OCI-LY7 (cell line): ENCODE data around the gene CHL1.

Experiments
- CTCF ChIP-seq: fragments of 200-600 bp; sonication (generic); conservative IDR thresholded peaks from 2 replicates; pipeline ENCODE4 v1.5.1; 2014; ENCODE audit warnings: mild to moderate bottlenecking, antibody characterized with exemption, low read length, moderate library complexity, mixed read lengths
- EZH2phosphoT487 ChIP-seq: fragments of 200-600 bp; sonication (generic); IDR thresholded peaks from 2 replicates; pipeline ENCODE4 v1.6.1; 2018; ENCODE audit warnings: low read depth, borderline replicate concordance, mild to moderate bottlenecking, mixed run types, antibody characterized with exemption, low read length, moderate library complexity, mixed read lengths

- no peak for TF ChIP-seq CTCF
- TF ChIP-seq EZH2phosphoT487 = no peak
Measured at GRCh38 chr3:396293-396692, 199.7 kb downstream of the CHL1 start.
